Coronary artery (tissue), 2 donors: ENCODE data around the gene ABLIM2.

Source experiments
- DNase-seq: peaks from one replicate; pipeline ENCODE4 v3.0.0-alpha.2; 2017; ENCODE audit warnings: low spot score
- H3K27ac ChIP-seq, 2 donors: fragments of 200-600 bp; sonication (generic); one replicate each; pipeline ENCODE4 v1.5.1; 2016 to 2019
- H3K4me3 ChIP-seq: fragments of 200-600 bp; sonication (generic); 2 replicates; pipeline ENCODE4 v1.5.1; 2016; ENCODE audit warnings: mild to moderate bottlenecking, moderate library complexity
- TF ChIP-seq, protein P1 (sequence below): fragments of 200-600 bp; sonication (generic); IDR thresholded peaks from one replicate; pipeline ENCODE4 v1.5.1; 2019; ENCODE audit warnings: antibody characterized with exemption

The ABLIM2 gene

DNA sequence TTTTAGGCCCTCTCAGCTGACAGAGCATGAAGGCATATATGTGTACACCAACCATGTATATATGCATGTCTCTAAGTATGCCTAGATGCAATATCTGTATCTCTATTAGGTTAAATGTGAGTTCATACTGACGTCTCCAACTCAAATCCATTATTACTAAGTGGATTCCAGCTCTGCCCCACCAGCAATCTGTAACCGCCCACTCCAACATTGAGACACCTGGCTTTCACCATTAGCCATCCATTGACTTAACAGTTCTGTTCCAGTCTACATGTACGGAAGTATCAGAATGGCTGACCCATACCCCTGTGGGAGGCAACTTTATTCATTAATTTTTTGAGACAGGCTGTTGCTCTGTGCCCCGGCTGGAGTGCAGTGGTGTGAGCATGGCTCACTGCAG lies 25.4 kb upstream of the ABLIM2 start:
- TF ChIP-seq, protein P1, sequence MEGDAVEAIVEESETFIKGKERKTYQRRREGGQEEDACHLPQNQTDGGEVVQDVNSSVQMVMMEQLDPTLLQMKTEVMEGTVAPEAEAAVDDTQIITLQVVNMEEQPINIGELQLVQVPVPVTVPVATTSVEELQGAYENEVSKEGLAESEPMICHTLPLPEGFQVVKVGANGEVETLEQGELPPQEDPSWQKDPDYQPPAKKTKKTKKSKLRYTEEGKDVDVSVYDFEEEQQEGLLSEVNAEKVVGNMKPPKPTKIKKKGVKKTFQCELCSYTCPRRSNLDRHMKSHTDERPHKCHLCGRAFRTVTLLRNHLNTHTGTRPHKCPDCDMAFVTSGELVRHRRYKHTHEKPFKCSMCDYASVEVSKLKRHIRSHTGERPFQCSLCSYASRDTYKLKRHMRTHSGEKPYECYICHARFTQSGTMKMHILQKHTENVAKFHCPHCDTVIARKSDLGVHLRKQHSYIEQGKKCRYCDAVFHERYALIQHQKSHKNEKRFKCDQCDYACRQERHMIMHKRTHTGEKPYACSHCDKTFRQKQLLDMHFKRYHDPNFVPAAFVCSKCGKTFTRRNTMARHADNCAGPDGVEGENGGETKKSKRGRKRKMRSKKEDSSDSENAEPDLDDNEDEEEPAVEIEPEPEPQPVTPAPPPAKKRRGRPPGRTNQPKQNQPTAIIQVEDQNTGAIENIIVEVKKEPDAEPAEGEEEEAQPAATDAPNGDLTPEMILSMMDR: no peak
- H3K27ac ChIP-seq: peak overlapping the region in 1 of 2 donors; percentile 13
- H3K4me3 ChIP-seq: no peak overlapping the region
- DNase-seq: no peak

DNA sequence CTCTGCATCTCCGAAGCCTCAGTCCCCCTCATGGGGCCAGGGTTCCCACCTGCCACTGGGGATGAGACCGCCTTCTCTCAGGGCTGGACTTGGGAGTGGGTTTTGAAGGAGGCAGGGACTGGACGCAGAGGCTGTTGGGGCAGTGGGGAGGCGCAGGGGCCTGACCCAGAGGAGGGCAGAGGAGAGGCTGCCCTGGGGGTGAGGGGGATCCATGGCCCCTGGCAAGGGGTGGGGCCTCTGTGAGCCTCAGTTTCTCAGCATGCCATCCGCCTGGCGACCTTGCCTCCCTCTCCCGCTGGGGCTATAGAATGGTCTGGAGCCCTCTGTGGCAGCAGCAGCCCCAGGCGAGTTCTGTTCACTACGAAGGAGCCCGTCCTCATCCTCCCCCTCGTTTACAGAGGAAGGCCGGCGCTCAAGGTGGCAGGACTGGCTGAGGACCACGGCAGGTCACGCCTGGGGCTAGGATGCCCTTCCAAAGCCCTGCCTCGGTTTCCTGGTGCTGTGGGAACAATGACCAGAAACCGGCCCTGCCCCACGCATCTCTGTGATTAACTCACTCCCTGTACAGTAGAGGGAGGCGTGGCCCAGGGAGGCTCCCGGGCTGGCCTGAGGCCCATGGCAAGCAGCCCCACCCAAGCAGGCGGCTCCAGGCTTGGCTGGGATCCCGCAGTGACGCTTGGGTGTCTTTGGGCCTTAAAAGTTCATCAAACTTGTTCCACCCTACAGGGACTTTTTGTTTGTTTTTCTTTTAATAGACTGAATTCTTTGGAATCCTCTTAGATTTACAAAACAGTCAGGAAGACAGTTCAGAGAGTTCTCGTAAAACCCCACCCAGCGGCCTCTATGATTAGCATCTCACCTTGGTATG lies 24.5 kb upstream of the ABLIM2 start:
- TF ChIP-seq, protein P1: no peak
- Histone ChIP-seq H3K27ac (peak overlapping the region in 1 of 2 donors; percentile 15), H3K4me3 (no peak overlapping the region)
- DNase-seq: no peak

DNA sequence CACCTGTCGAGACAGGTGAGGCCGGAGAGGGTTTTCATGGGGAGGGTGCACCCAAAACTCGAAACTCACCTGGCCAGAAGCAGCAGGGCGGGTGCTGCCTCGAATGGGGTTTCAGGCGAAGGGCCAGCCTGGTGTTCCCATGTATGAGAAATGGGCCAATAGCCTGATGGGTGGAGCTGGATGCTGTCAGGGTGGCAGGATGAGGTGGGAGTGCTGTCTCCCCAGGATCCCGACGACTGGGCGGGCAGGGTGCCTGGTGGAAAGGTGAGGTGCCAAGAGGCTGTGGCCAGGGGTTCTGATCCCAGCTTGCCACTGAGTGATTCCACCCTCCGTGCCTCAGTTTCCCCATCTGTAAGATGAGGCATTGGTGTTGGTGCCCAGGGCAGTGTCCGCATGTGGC lies 23.7 kb upstream of the ABLIM2 start:
- H3K27ac ChIP-seq: no peak overlapping the region
- DNase-seq: no peak
- TF ChIP-seq, protein P1: no peak
- H3K4me3 ChIP-seq: no peak overlapping the region

DNA sequence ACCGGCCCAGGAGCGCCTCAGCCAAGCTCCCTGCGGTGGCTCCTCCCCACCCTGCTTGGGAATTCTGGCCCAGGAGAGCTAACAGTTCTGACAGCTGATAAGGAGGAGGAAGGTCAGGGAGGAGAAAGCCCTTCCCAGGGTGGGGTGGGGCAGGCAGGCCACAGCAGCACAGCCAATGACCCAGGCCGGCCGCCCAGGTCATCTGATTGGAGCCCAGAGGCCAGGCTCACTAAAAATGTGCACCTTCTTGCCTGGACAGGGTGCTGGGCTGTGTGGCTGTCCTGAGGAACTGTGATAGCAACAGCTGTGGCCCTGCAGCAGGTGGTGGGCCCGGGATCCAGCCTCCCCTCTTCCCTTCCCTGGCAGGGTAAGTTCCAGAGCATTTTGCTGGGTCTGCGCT lies 23.2 kb upstream of the ABLIM2 start:
- Histone ChIP-seq H3K27ac (no peak overlapping the region), H3K4me3 (no peak overlapping the region)
- TF ChIP-seq, protein P1: no peak
- no peak for DNase-seq

DNA sequence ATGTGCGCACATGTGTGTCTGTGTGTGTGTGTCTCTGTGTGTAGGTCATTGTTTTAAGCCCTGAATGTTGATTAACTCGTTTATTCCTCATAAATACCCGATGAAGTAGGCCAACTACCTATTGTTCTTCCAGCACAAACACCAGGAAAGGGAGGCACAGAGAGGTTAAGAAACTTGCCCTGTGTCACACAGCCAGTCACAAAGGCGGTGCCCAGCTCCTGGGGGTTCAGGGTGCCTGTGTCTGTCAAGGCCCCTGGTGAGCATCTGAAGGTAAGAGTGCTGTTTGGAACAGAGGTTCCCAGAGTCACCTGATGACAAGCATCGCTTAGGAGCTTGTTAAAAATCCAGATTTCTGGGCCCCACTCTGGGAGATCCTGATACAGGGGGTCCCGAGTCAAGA lies 22.5 kb upstream of the ABLIM2 start:
- H3K4me3 ChIP-seq: no peak overlapping the region
- TF ChIP-seq, protein P1: no peak
- no peak for DNase-seq
- H3K27ac ChIP-seq: no peak overlapping the region

DNA sequence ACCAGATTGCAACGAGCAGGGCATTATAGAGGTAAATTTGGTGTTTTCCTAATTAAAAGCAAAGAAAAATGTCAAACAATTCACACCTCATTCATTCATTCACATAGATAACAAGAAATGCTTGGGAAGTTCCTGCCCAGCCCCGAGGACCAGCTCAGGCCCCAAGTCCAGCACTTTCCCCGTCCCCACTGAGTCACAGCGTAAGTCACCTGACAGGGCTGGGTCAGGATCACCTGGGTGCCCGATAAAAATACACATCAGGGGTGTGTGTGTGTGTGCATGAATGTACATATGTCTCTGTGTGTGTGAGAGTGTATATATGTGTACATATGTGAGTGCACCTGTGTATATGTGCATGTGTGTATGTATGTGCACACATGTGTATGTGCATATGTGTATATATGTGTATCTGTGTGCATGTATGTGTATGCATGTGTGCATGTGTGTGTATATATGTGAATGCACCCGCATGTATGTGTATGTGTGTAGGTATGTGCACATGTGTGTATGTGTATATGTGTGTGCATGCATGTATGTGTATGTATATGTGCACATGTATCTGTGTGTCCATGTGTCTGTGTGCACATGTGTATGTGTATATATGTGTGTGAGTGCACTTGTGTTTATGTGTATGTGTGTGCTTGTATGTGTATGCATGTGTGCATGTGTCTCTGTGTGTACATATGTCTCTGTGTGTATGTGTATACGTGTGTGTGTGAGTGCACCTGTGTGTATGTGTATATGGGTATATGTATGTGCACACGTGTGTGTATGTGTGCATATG lies 21.9 kb upstream of the ABLIM2 start:
- H3K4me3 ChIP-seq: no peak overlapping the region
- TF ChIP-seq, protein P1: no peak
- H3K27ac ChIP-seq: no peak overlapping the region
- DNase-seq: no peak
